Erythroblast (primary cell): Measurements from ENCODE around the gene IP6K3.

Source experiments
- GATA1 ChIP-seq: IDR thresholded peaks from 2 replicates; pipeline ENCODE4 v1.6.1; 2011; ENCODE audit warnings: low read depth, mild to moderate bottlenecking, control low read depth, low read length, moderate library complexity
- POLR2A ChIP-seq: IDR thresholded peaks from 2 replicates; pipeline ENCODE4 v1.6.1; 2011; ENCODE audit warnings: mild to moderate bottlenecking, low read length

GRCh38 chr6:33678233-33678931, 68.3 kb downstream of the IP6K3 start:
- TF ChIP-seq POLR2A (no peak), GATA1 (no peak)
